Keratinocyte (primary cell): ENCODE measurements around the gene DISC1. TPM values are rescaled to one million over a fixed set of nuclear protein-coding genes. Genes with fewer than 3 reads are reported as not detected.

ENCODE experiments used
- DNase-seq: peaks from one replicate; pipeline ENCODE4 v3.0.0-alpha.2; 2011; ENCODE audit warnings: low read depth, missing footprints, low spot score
- FAIRE-seq: peaks from 2 replicates; lab custom pipeline; 2011; peaks lifted over from hg19 to GRCh38; lab: Jason Lieb, UNC
- H2AFZ ChIP-seq: 2 replicates; pipeline ENCODE4 v1.6.0; 2012; ENCODE audit warnings: low read length, control low read depth, inconsistent platforms; ENCODE audit not compliant: control insufficient read depth
- H3K27ac ChIP-seq: 2 replicates; pipeline ENCODE4 v1.5.1; 2011; ENCODE audit warnings: low read length; ENCODE audit not compliant: control insufficient read depth, insufficient read depth
- H3K27me3 ChIP-seq: 3 replicates; pipeline ENCODE4 v1.6.0; 2011; ENCODE audit warnings: low read length; ENCODE audit not compliant: control insufficient read depth, insufficient read depth; ENCODE audit errors: extremely low read depth
- H3K36me3 ChIP-seq, 2 experiments: 2 replicates in 1 of 2; 3 replicates in 1 of 2; pipeline ENCODE4 v1.5.1; 2011; ENCODE audit warnings: low read length in 2 of 2, mild to moderate bottlenecking in 1 of 2; ENCODE audit not compliant: control insufficient read depth in 2 of 2, insufficient read depth in 2 of 2; ENCODE audit errors: extremely low read depth in 1 of 2
- H3K4me1 ChIP-seq: 3 replicates; pipeline ENCODE4 v1.5.1; 2011; ENCODE audit warnings: low read length; ENCODE audit not compliant: control insufficient read depth, insufficient read depth; ENCODE audit errors: extremely low read depth
- H3K4me2 ChIP-seq: 3 replicates; pipeline ENCODE4 v1.6.0; 2011; ENCODE audit warnings: low read depth, low read length; ENCODE audit not compliant: control insufficient read depth, insufficient read depth; ENCODE audit errors: extremely low read depth
- H3K4me3 ChIP-seq, 3 experiments: fragments of 200-600 bp in 1 of 3; sonication (generic) in 1 of 3; 2 replicates in 2 of 3; 3 replicates in 1 of 3; pipeline ENCODE4 v1.5.1; 2011 to 2016; ENCODE audit warnings: low read length in 3 of 3, mild to moderate bottlenecking in 3 of 3, control low read depth in 2 of 3, inconsistent platforms in 1 of 3, low read depth in 1 of 3, mixed read lengths in 1 of 3, mixed run types in 1 of 3, moderate library complexity in 1 of 3; ENCODE audit not compliant: control insufficient read depth in 2 of 3, insufficient read depth in 2 of 3; ENCODE audit errors: extremely low read depth in 1 of 3
- H3K79me2 ChIP-seq: 2 replicates; pipeline ENCODE4 v1.6.0; 2012; ENCODE audit warnings: low read length; ENCODE audit not compliant: control insufficient read depth, insufficient read depth
- H3K9ac ChIP-seq: 3 replicates; pipeline ENCODE4 v1.6.0; 2011; ENCODE audit warnings: low read length; ENCODE audit not compliant: control insufficient read depth, insufficient read depth; ENCODE audit errors: extremely low read depth
- H3K9me1 ChIP-seq: 3 replicates; pipeline ENCODE4 v1.6.0; 2011; ENCODE audit warnings: low read length; ENCODE audit not compliant: control insufficient read depth, insufficient read depth; ENCODE audit errors: extremely low read depth
- H3K9me3 ChIP-seq: 2 replicates; pipeline ENCODE4 v1.5.1; 2012; ENCODE audit warnings: low read depth, low read length; ENCODE audit not compliant: control insufficient read depth
- H4K20me1 ChIP-seq: 3 replicates; pipeline ENCODE4 v1.6.0; 2011; ENCODE audit warnings: low read length; ENCODE audit not compliant: control insufficient read depth, insufficient read depth; ENCODE audit errors: extremely low read depth
- EZH2 ChIP-seq: IDR thresholded peaks from one replicate; pipeline ENCODE4 v1.6.1; 2012; ENCODE audit warnings: inconsistent platforms, mild to moderate bottlenecking, low read length, moderate library complexity
- dilution Hi-C: fragments of 300-500 bp; cut with MboI; formaldehyde crosslinking; loops from one replicate; pipeline ENCODE4 v1.7.0; 2020; ENCODE audit warnings: low sequenced_read_pairs; ENCODE audit not compliant: extremely low pct_ligation_motif_present
- polyA plus RNA-seq, 5 experiments: library from polyadenylated mRNA; depleted of rRNA in 3 of 5; stranded (reverse) in 3 of 5; stranded (forward) in 1 of 5; unstranded in 1 of 5; fragments of >200 nt; gene quantifications; 1 replicate in 1 of 5; 2 replicates in 3 of 5; 3 replicates in 1 of 5; pipeline versions ENCODE4 v1.2.1 to v1.2.3, GENCODE V29; 2011 to 2012; ENCODE audit warnings: missing spikeins in 2 of 5, low read depth in 1 of 5, low replicate concordance in 1 of 5
- TF ChIP-seq, protein P1 (sequence below), 3 experiments: IDR thresholded peaks in 1 of 3; conservative IDR thresholded peaks in 1 of 3; optimal IDR thresholded peaks in 1 of 3; 2 replicates in 2 of 3; 3 replicates in 1 of 3; pipeline versions ENCODE3 to v1.5.1; 2011; ENCODE audit warnings: low read length in 3 of 3, mild to moderate bottlenecking in 3 of 3, moderate library complexity in 2 of 3, control low read depth in 1 of 3, inconsistent platforms in 1 of 3; ENCODE audit not compliant: insufficient read depth in 2 of 3; ENCODE audit errors: extremely low read depth in 1 of 3

Gene DISC1
- polyA plus RNA-seq, 1 donor (not counting 4 experiments of a cell fraction or from before 2014, with no cell fraction given), result 0.47 TPM

DNA sequence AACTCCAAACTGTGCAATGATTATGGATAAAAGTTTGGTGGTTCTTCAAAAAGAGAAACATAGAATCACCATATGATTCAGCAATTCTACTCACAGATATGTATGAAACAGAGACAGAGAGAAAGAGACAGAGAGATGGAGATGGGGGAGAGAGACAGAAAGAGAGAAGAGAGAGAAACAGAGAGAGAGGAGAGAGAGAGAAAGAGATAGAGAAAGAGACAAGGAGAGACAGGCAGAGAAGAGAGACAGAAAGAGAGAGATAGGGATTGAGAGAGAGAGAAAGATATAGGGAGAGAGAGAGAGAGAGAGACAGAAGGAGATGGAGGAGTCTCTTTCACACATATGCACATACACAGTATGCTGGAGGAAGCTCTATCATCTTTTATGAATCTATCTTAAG lies 87.8 kb downstream of the DISC1 start:
- Histone ChIP-seq H2AFZ (no peak overlapping the region), H3K36me3 (no peaks in the 10 kb centered on the region), H3K9me3 (no peaks in the 10 kb centered on the region), H3K27me3 (no peaks in the 10 kb centered on the region), H3K4me1 (no peaks in the 10 kb centered on the region), H3K4me2 (no peak overlapping the region), H3K4me3 (no peak overlapping the region), H3K79me2 (no peaks in the 10 kb centered on the region), H3K9me1 (no peaks in the 10 kb centered on the region), H3K27ac (no peak overlapping the region), H3K9ac (no peak overlapping the region), H4K20me1 (no peaks in the 10 kb centered on the region)
- DNase-seq (no peak), FAIRE-seq (no peak)
- dilution Hi-C loops, result no loop called here
- TF ChIP-seq, protein P1, sequence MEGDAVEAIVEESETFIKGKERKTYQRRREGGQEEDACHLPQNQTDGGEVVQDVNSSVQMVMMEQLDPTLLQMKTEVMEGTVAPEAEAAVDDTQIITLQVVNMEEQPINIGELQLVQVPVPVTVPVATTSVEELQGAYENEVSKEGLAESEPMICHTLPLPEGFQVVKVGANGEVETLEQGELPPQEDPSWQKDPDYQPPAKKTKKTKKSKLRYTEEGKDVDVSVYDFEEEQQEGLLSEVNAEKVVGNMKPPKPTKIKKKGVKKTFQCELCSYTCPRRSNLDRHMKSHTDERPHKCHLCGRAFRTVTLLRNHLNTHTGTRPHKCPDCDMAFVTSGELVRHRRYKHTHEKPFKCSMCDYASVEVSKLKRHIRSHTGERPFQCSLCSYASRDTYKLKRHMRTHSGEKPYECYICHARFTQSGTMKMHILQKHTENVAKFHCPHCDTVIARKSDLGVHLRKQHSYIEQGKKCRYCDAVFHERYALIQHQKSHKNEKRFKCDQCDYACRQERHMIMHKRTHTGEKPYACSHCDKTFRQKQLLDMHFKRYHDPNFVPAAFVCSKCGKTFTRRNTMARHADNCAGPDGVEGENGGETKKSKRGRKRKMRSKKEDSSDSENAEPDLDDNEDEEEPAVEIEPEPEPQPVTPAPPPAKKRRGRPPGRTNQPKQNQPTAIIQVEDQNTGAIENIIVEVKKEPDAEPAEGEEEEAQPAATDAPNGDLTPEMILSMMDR (optimal IDR thresholded peaks at IDR 0.05 in 1 of 3, IDR thresholded peaks at IDR 0.05 in 1 of 3, conservative IDR thresholded peaks at IDR 0.05 in 1 of 3; ENCODE audit: extremely low read depth in 1 of 3, insufficient read depth in 2 of 3, low read length in 3 of 3), result no peak
- TF ChIP-seq EZH2, result no peak

DNA sequence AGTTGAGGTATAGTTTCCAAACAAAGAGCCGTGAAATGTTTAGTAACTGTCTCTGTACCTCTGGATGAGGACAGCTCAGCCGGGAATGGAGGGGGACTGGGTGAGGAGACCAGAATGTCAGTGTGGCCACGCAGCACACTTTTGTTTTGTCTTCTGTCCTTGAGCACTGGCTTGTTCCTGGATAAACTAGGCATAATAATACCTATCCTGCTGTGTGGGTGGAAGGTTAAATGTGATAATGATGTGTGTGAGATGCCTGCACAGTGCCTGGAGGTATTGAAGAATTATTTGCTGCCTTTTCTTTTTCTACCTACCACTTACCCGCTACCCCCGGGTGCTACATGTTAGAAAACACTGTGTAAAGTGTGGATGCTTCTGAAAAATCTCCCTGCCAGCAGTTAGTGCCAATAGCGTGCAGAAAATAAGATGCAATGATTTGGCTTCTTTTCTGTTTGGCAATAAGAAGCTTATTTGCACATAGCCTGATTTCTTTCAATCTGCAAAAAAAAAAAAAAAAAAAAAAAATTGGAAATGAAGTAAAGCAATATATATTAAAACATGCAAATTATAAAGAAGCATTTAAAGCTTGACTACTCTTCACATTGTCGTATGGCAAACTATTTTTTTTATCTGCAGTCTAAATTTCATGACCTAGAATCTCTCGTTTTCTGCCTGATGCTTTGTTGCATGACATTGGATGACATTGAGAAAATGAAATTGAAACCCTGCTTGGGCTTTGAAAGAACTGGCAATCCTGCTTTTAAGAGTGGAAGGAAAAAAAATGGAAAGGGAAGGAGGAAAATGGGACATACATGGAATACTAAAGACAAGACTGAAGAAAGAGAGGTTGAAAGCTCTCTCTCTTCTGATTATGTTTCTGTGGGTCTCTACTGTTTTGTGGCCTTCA lies 89.5 kb downstream of the DISC1 start:
- Histone ChIP-seq H3K4me3 (no peak overlapping the region), H3K79me2 (no peaks in the 10 kb centered on the region), H3K9me1 (no peaks in the 10 kb centered on the region), H3K9ac (no peak overlapping the region), H3K4me2 (no peak overlapping the region), H3K27ac (no peak overlapping the region), H4K20me1 (no peaks in the 10 kb centered on the region), H2AFZ (no peak overlapping the region), H3K4me1 (no peaks in the 10 kb centered on the region), H3K9me3 (no peaks in the 10 kb centered on the region), H3K36me3 (no peaks in the 10 kb centered on the region), H3K27me3 (no peaks in the 10 kb centered on the region)
- dilution Hi-C loops, result no loop called here
- no peak for DNase-seq
- FAIRE-seq, result no peak
- TF ChIP-seq EZH2, result no peak
- TF ChIP-seq, protein P1 (optimal IDR thresholded peaks at IDR 0.05 in 1 of 3, IDR thresholded peaks at IDR 0.05 in 1 of 3, conservative IDR thresholded peaks at IDR 0.05 in 1 of 3; ENCODE audit: extremely low read depth in 1 of 3, insufficient read depth in 2 of 3, low read length in 3 of 3), result no peak
